HUES64 (cell line): ENCODE measurements around the gene PCGF2.

ENCODE experiments used
- H3K27ac ChIP-seq: 2 replicates; pipeline ENCODE4 v1.7.0; 2013; ENCODE audit warnings: low read depth, low read length, inconsistent platforms
- H3K27me3 ChIP-seq: 2 replicates; pipeline ENCODE4 v1.6.1; 2013; ENCODE audit warnings: mild to moderate bottlenecking, low read length; ENCODE audit not compliant: insufficient read depth
- H3K36me3 ChIP-seq: 2 replicates; pipeline ENCODE4 v1.6.1; 2013; ENCODE audit warnings: mild to moderate bottlenecking, low read length; ENCODE audit not compliant: insufficient read depth
- H3K4me1 ChIP-seq: 2 replicates; pipeline ENCODE4 v1.6.1; 2013; ENCODE audit warnings: mild to moderate bottlenecking, low read length, moderate library complexity; ENCODE audit not compliant: insufficient read depth
- H3K4me3 ChIP-seq: 2 replicates; pipeline ENCODE4 v1.5.1; 2013; ENCODE audit warnings: mild to moderate bottlenecking, low read length, moderate library complexity
- H3K9ac ChIP-seq: 2 replicates; pipeline ENCODE4 v1.6.1; 2013; ENCODE audit warnings: mild to moderate bottlenecking, low read depth, low read length
- H3K9me3 ChIP-seq: 2 replicates; pipeline ENCODE4 v1.6.1; 2013; ENCODE audit warnings: low read depth, low read length; ENCODE audit not compliant: insufficient read depth
- WGBS: fragments of 150-250, 120-280 bp; methylation state at CpG from one replicate; pipeline ENCODE4 v1.1.7; 2013; ENCODE audit warnings: missing lambda C conversion rate; 5-methylcytosine and 5-hydroxymethylcytosine counted together

Gene PCGF2

GRCh38 chr17:38715216-38715943 is 32.8 kb downstream of the PCGF2 start:
- Histone ChIP-seq H3K9me3 (no peaks in the 10 kb centered on the region), H3K4me1 (peaks cover 16% of the 10 kb centered on the region), H3K36me3 (no peaks in the 10 kb centered on the region), H3K4me3 (no peak overlapping the region), H3K27ac (no peak overlapping the region), H3K27me3 (peaks cover 6% of the 10 kb centered on the region), H3K9ac (no peak overlapping the region)
- WGBS, result 73% methylated on average over 6 of the region's 9 CpGs

- Histone ChIP-seq H3K9me3 (no peaks in the 10 kb centered on the region), H3K4me1 (0 out of 2 replicates have a peak, but pooled peaks cover 8% of the 10 kb centered on the region), H3K27ac (no peak overlapping the region), H3K4me3 (no peak overlapping the region), H3K9ac (no peak overlapping the region), H3K36me3 (no peaks in the 10 kb centered on the region), H3K27me3 (peaks cover 4% of the 10 kb centered on the region; the same call in 1 of the 2 replicates)
- WGBS, result 90% methylated on average over 11 of the region's 11 CpGs
These were observed 34.6 kb downstream of the PCGF2 start for GRCh38 chr17:38713456-38714075.

- Histone ChIP-seq H3K9ac (no peak overlapping the region), H3K4me1 (peaks cover 14% of the 10 kb centered on the region; the same call in 1 of the 2 replicates), H3K9me3 (no peaks in the 10 kb centered on the region), H3K27ac (no peak overlapping the region), H3K27me3 (peaks cover 13% of the 10 kb centered on the region), H3K4me3 (no peak overlapping the region), H3K36me3 (0 out of 2 replicates have a peak, but pooled peaks cover 3% of the 10 kb centered on the region)
- 97% methylated on average over 8 of the region's 10 CpGs for WGBS
These were observed 35.5 kb downstream of the PCGF2 start for GRCh38 chr17:38712593-38712992.

- H3K4me1 ChIP-seq, result peaks cover 20% of the 10 kb centered on the region
- no peak overlapping the region for H3K27ac ChIP-seq
- no peaks in the 10 kb centered on the region for H3K9me3 ChIP-seq
- WGBS, result 91% methylated on average over 25 of the region's 26 CpGs
- H3K36me3 ChIP-seq, result 0 out of 2 replicates have a peak, but pooled peaks cover 3% of the 10 kb centered on the region
- no peak overlapping the region for H3K9ac ChIP-seq
- H3K4me3 ChIP-seq, result no peak overlapping the region
- H3K27me3 ChIP-seq, result peaks cover 19% of the 10 kb centered on the region
These were observed 36.2 kb downstream of the PCGF2 start for GRCh38 chr17:38711792-38712571.

- peaks cover 24% of the 10 kb centered on the region for H3K4me1 ChIP-seq
- 76% methylated on average over 5 of the region's 5 CpGs for WGBS
- H3K36me3 ChIP-seq, result 0 out of 2 replicates have a peak, but pooled peaks cover 3% of the 10 kb centered on the region
- H3K4me3 ChIP-seq, result no peak overlapping the region
- H3K27ac ChIP-seq, result no peak overlapping the region
- peaks cover 29% of the 10 kb centered on the region for H3K27me3 ChIP-seq
- H3K9me3 ChIP-seq, result no peaks in the 10 kb centered on the region
- H3K9ac ChIP-seq, result no peak overlapping the region
These were observed 37.2 kb downstream of the PCGF2 start for GRCh38 chr17:38710985-38711384.

GRCh38 chr17:38710604-38710962 is 37.6 kb downstream of the PCGF2 start:
- peaks cover 21% of the 10 kb centered on the region for H3K4me1 ChIP-seq
- H3K9ac ChIP-seq, result no peak overlapping the region
- 95% methylated on average over 3 of the region's 3 CpGs for WGBS

GRCh38 chr17:38709864-38710603 is 38.1 kb downstream of the PCGF2 start:
- peaks cover 30% of the 10 kb centered on the region for H3K27me3 ChIP-seq
- H3K9ac ChIP-seq, result no peak overlapping the region
- 0 out of 2 replicates have a peak, but pooled peaks cover 3% of the 10 kb centered on the region for H3K36me3 ChIP-seq
- no peak overlapping the region for H3K27ac ChIP-seq
- H3K9me3 ChIP-seq, result no peaks in the 10 kb centered on the region
- no peak overlapping the region for H3K4me3 ChIP-seq
- H3K4me1 ChIP-seq, result peaks cover 17% of the 10 kb centered on the region
- WGBS, result 86% methylated on average over 13 of the region's 13 CpGs

More at GRCh38 chr17:38710604-38710962, 37.6 kb downstream of the PCGF2 start:
- peaks cover 30% of the 10 kb centered on the region for H3K27me3 ChIP-seq
- no peak overlapping the region for H3K4me3 ChIP-seq
- H3K9me3 ChIP-seq, result no peaks in the 10 kb centered on the region
- 0 out of 2 replicates have a peak, but pooled peaks cover 3% of the 10 kb centered on the region for H3K36me3 ChIP-seq
- no peak overlapping the region for H3K27ac ChIP-seq

- Histone ChIP-seq H3K27me3 (peaks cover 36% of the 10 kb centered on the region), H3K4me1 (peaks cover 17% of the 10 kb centered on the region), H3K27ac (no peak overlapping the region), H3K36me3 (0 out of 2 replicates have a peak, but pooled peaks cover 3% of the 10 kb centered on the region), H3K9me3 (no peaks in the 10 kb centered on the region), H3K4me3 (no peak overlapping the region), H3K9ac (no peak overlapping the region)
- 93% methylated on average over 18 of the region's 18 CpGs for WGBS
These were observed 38.9 kb downstream of the PCGF2 start for GRCh38 chr17:38709104-38709820.

GRCh38 chr17:38707678-38708351 is 40.3 kb downstream of the PCGF2 start:
- Histone ChIP-seq H3K4me1 (peaks cover 24% of the 10 kb centered on the region), H3K9ac (no peak overlapping the region), H3K9me3 (no peaks in the 10 kb centered on the region), H3K36me3 (0 out of 2 replicates have a peak, but pooled peaks cover 3% of the 10 kb centered on the region), H3K27me3 (peaks cover 50% of the 10 kb centered on the region), H3K27ac (no peak overlapping the region), H3K4me3 (no peak overlapping the region; the same call in 1 of the 2 replicates)
- 86% methylated on average over 21 of the region's 21 CpGs for WGBS
